HG03060 (cell line): ENCODE data around the gene SLA2.
"Not testable (repeated sequence)": the region's sequence is repeated elsewhere in the genome, so short reads cannot be mapped to it uniquely, and the experiment has no call there.

Source experiments
- ATAC-seq: cut with Tn5 transposase; IDR thresholded peaks from one replicate; pipeline ENCODE4 v1.9.1; 2021; ENCODE audit warnings: low read depth, moderate number of reproducible peaks; ENCODE audit not compliant: unreplicated experiment

Gene SLA2, protein sequence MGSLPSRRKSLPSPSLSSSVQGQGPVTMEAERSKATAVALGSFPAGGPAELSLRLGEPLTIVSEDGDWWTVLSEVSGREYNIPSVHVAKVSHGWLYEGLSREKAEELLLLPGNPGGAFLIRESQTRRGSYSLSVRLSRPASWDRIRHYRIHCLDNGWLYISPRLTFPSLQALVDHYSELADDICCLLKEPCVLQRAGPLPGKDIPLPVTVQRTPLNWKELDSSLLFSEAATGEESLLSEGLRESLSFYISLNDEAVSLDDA

DNA sequence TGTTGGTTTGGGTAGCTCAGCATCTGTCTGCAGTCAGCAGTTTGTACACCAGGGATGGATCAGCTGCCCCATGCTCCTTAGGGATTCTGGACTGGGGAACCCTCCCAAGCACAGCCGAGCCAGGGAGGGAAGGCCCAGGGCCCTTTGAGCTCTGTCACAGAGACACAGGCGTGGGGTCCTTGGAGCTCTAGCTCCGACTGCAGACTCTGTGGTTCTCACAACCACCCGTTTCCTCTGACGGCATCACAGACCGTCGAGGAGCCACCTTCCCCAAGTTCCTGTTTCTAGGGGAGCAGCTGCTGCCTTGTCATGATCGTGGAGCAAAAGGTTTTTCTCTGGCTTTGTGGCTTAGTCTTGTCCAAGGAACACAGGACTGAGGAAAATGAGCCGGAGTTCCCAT, at the start of gene SLA2:
TSS of gene SLA2 (minus strand) at position 199 of the 400 bp plus-strand sequence. CDS start 4,861 bp downstream, outside the sequence.
- no peak for ATAC-seq

DNA sequence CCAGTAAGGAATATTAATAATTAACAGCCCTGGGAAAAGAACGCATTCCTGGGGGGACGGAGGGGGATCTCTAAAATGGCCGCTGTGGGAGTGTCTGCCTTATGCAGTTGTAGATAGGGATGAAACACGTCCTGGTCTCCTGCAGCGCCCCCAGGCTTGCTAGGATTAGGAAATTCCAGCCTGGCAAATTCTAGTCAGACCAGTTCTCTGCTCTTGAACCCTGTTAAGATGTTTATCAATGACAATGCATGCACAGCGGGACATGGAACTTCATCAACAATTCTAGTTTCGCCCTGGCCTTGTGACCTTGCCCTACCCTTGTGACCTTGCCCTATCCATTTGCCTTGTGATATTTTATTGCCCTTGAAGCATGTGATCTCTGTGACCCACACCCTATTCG, 49.5 kb upstream of the SLA2 start:
- ATAC-seq = not testable (repeated sequence)

DNA sequence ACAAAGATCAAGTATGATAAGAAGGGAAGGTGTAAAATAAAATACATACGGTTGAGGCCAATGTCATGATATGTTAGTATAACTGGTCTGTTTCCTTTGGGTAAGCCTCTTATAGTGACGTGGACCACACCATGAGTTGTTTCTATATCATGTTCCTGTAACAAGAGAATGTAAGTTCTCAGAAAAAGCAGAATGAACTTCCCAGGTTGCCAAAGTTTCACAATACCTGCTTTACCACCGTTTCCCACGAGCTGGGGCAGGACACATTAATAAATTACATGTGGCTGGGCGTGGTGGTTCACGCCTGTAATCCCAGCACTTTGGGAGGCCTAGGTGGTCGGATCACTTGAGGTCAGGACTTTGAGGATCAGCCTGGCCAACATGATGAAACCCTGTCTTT, 42.6 kb upstream of the SLA2 start:
- no peak for ATAC-seq

DNA sequence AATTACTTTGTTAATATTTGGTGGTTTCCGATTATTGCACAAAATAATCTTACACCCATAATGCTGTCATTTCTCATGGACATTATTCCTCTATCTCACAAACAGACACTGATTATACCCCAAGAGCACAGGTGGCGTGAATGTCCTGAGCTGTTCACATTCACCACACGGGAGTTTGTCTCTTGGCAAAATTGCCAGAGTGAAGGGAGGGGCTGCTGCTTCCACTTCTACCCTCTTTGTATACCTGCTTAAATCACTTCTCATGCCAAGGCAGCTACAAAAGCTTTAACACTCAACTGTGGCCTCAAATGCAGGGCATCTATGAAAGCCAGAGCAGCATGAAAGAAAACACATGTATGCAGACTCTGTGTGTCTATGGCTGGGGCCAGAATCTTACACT, 41.9 kb upstream of the SLA2 start:
- no peak for ATAC-seq

DNA sequence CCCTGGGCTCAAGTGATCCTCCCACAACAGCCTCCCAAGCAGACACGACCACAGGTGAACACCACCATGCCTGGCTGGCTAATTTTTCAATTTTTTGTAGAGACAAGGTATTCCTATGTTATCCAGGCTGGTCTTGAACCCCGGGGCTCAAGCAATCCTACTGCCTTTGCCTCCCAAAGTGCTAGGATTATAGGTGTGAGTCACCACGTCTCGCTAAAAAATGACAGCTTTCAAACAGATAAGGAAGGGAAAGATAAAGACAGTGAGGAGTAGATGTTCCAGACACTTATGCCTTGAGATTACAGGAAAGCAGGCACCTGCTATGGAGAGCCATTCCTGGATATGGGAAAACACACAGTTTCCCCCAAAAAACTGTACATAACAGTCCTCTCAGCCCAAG, 40.9 kb upstream of the SLA2 start:
- no peak for ATAC-seq

DNA sequence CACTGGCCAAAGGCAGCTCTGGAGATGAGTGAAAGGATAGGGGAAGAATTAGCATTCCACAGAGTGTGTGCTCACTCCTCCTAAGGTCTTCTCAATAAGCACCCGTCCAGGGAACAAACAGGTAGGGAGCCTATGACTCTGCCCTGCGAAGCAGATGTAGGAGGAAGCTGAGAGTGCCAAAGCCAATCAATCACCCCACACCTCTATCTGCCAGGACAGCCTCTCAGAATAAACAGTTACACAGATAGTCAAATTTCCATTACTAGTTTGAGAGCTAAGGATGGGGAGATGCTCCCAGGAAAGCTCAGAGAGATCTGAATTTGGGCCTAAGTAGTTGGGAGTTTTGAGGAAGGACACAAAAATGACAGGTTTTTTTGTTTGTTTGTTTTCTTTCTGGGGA, 40.5 kb upstream of the SLA2 start:
- ATAC-seq = no peak

DNA sequence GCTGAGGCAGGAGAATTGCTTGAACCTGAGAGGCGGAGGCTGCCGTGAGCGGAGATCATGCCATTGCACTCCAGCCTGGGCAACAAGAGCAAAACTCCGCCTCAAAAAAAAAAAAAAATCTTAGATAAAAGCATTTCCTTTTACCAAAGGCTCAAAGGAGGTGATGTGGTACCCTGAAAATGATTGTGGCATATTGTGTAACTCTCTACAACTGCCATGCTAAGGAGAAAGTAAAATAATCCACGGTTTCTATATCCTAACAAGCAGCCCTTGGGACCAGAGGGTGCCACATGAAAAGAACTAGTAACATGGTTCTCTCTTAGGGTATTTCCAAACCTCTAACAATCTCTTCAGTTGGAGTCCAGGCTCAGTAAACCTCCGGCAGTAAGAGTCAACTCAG, 38.8 kb upstream of the SLA2 start:
- no peak for ATAC-seq

DNA sequence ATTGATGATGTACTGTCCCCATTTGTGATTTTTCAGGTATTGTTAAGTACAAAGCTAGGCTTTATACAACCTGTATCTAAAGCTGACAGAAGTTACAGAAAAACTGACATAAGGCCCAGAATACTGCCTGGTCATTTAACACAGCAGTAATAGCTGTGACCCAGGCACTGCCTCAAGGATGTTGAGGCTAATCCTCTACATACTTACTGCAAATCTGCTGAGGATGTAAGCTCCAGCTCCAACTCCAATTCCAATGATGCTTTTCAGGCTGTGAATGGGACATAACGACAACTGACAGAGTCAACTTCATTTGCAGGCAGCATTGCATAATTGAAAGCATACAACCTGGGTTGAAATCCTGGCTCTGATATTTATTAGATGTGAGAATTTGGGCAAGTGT, 36.3 kb upstream of the SLA2 start:
- ATAC-seq = no peak

DNA sequence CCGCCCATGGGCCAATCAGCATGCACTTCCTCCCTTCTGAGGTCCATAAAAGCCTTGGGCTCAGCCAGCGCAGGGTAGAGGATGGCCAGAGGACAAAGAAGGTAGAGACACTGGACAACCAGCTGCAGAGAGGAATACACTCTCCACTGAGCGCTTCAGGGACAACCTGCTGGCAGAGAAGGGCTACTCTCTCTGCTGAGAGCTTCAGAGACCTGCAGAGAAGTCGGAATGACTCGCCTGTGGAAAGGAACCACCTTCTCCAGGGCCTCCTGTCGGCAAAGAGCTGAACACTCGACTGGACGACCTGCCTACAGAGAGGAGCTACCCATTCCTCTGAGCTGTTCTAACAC, 31.4 kb upstream of the SLA2 start:
- no peak for ATAC-seq

DNA sequence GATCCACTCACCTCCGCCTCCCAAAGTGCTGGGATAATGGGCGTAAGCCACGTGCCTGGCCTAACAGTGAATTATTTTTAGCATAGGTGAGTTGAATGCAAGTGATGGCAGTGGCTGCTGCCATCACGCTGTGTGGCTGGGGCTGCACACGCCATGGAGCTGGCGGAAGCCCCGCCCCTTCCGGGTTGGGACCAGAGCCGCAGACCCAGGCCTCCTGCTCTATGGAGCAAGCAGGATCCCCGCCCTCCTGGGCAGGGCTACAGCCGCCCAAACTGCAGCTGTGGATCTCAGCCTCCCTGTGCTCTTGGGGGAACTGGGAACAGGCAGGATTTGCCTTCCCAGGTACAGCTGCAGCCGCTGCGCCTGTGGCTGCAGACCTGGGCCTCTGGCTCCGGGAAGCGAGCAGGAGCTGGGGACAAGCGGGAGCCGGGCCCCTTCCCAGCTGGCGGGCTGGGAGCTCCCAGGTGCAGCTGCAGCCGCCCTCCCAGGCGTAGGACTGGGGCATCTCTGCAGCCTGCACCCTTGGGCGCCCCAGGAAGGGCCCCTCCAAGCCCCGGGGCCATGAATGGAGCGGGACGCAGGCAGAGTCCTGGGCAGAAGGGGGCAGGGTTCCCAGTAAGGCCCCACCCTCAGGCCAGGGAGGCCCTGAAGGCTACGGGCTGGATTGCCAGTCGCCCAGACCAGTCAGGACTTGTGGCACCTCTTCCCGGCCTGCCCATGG, 30.9 kb upstream of the SLA2 start:
- no peak for ATAC-seq

DNA sequence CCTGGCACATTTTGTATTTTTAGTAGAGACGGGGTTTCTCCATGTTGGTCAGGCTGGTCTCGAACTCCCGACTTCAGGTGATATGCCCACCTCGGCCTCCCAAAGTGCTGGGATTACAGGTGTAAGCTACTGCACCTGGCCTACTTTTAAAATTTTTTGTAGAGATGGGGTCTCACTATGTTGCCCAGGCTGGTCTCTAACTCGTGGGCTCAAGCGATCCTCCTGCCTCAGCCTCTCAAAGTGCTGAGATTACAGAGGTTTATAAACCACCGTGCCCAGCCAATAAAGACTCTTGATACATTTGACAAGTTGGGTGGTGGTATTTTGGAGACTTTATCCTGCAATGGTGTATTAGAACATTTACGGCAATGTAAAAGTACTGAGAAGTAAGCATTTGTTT, 29.5 kb upstream of the SLA2 start:
- ATAC-seq = not testable (repeated sequence)

DNA sequence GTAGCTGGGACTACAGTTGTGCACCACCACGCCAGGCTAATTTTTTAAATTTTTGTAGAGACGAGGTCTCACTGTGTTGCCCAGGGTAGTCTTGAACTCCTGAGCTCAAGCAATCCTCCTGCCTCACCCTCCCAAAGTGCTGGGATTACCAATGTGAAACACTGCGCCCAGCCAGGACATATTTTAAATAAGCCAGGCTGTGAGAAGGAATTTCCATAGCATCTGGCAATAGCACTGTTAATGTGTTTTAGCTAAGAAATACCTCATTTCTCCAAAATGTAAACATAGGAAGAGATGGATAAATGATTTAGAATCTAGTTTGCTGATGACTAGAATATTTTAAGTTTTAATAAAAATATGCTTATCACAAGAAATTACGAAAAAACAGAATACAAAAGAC, 27.0 kb upstream of the SLA2 start:
- ATAC-seq = no peak

DNA sequence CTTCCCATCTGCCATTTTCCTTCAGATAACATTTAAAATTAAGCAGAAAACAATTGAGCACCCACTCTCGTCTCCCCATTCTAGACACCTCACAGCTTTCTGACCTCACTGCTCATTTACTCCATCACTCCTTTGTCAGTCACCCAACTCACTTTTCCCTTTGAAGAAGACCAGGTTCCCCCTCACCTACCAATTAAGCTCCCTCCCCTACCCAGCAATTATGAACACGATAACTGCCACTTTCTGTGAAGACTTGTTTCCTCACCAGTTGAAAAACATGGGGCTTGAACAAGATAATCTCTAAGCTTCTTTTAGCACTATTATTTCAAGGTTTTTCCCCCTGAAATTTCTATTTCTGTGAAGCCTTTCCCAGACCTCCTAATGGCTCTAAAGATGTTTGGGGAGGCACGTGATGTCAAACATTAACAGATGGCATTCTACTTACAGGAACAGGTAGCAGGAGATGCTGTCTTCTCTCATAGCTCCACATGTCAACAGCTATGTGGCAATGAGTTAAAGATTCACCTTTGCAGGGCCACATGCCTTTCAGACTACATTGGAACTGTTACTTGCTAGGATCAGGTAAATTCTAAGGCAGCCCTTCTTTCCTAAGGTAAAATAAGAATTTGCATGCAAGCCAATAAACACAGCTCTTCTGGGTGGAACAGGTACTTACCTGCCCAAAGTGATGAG, 24.8 kb upstream of the SLA2 start:
- no peak for ATAC-seq

DNA sequence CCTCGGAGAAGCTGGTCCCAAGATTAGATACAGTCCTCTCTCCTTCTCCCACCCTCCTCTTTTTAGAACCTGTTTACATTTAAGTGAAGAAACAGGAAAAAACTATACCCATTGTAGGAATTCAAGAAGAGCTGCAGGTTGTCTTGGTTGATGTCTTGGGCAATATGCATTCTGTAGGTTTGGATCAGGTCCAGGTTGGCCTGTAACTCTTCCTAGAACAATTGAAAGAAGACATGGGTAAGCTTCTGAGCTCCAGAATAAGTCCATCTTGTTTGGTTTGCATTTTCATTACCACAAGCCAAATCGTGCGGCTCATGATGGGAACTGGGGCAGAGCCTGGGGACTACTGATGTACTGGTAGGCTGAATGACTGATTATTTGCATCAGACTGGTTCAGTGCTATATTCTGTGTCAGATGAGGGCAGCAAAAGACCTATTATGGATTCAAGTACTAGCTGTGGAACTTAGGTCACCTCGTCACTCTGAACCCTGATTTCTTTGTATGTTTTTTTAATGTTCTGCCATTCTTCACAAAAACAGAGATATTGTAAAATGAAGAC, 20.3 kb upstream of the SLA2 start:
- no peak for ATAC-seq

DNA sequence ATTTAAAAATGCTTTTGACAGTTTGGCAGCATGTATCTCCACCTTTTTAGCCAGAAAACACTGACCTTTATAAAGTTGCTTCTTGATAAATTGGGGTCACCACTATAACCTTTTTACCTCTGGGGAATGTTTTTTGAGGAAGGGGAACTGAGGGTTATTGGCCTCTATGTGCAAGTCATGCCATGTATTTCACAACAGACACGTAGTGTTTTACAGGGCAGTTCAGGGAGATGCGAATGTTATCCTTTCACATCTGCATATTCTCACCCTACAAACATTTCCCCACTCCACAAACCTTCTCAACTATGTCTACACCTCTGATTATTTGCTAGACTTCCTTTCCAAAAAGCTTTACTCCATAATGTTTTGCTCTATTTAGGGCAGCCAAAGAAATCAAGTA, 17.0 kb upstream of the SLA2 start:
- no peak for ATAC-seq

DNA sequence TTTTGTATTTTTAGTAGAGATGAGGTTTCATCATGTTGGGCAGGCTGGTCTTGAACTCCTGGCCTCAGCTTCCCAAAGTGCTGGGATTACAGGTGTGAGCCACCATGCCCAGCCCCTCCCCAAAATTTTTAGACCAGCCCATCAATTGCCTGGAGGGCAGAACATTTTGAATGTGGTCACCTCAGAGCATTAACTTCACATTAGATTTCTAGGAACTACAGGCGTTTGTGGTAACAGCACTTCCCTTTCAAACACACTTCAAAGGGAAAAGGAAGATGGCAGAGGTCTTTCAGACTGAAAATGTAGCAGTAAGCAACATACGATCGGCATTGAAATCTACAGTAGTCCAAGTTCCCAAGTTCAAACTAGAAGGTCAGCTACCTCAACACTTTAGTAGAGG, 12.3 kb upstream of the SLA2 start:
- ATAC-seq = no peak

DNA sequence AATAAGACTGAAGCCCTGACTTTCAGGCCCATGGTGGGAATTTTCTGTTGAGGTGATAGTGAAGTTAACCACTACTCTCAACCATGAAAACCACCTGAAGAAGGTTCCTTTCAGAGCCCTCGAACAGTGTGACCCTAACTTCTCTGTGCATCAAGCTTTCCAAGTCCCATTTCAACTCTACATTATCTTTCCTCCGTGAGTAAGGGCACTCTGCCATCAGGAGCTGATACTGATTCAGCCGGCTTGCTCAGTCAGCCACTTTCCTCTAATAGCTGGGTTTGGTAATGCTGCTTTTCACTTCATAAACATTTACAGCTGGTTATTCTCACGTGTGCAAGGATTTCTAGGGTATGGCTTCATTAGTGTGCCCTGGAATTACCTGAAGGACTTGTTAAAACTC, 10.7 kb upstream of the SLA2 start:
- ATAC-seq = no peak

DNA sequence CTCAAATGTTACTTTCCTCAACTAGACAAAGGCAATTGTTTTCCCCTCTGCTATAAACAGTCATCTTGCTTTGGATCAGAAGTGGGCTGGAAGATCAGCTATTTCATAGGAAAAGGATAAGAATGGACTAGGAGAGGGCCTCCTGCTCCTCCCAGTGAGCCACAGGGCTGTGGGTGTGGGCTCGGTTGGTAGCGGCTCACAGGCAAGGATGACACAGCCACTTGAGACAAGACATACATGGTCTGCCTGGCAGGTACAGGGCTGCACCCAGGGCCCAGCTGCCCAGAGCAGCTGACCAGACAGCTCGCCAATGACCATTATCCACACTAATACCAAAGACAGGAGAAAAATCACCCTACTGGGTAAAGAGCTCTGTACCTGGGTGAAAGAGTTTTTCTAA, 9.0 kb upstream of the SLA2 start:
- ATAC-seq = no peak

DNA sequence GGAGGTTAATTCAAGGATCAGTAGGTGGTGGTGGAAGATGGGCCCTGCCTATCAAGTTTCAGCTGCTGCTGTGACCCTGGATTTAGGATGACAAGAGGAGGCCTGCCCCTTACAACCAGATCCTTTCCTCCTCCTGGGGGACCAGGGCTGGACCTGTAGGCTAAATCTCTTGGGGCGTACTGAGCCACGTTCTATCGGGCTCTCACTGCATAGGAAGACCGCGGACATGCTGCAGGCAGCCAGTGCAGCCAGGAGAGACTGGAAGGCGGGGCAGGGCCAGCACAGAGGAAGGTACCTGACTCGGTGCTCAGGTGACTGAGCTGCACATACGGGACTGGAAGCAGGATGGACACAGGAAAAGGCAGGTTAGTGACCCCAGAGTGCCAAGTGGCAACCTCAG, 8.5 kb upstream of the SLA2 start:
- ATAC-seq = no peak

DNA sequence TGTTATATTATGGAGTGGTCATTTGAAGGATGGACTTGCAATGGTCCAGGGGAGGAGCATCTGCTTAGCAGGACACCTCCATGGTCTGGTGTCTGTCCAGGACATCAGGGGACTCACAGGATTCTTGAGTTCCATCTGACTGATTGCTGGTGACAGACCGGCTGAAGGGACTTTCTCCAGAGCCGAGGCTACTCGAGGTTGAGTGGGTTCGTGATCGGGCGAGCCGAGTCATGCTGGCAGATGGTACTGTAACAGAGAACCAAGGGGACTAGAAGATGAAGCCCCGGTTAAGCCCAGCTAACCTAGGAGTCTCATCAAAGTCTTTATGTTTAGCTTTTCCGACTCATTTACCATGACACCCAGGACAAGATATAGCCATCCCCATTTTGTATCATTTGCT, 7.5 kb upstream of the SLA2 start:
- ATAC-seq = no peak

DNA sequence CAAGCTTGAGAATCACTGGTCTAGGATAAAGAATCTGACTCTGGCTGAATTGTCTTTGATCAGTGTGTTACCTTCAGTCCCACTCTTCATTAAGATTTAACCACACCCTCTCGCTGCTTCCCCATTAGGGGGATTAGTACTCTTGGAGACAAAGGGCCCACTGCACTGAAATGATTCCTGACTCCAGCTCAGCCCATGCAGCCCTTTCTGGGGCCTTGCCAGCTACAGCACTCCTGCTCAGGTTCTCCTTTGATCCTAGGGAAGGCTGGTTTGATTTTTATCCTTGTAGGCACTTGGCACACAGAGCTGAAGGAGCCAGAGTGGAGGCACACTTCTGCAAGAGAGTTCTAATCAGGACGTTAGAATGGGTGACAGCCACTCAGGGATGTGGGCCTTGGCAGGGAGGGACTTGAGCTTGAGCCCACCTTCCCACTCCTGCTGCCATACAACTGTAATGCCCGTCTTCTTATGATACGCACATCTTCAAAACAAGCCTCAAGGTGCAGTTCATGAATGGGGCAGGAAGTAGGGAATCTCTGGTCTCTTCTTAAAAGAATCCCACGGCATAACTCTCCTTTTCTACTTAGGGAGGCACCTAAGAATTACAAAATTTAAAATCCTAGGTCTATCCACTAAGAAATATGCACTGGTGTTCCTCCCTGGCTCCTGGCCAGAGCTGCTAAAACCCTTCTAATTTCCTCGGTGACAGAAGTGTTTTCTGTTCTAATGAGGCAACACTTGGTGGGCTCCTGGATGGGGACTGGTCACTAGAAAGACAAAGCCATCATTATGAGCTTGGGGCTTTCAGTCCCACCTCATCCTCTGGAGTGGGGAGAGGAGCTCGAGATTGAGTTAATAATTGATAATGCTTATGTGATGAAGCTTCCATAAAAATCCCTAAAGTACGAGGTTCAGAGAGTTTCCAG, 1.5 kb upstream of the SLA2 start:
- no peak for ATAC-seq
